GM19455 (cell line): ENCODE data around the gene MSANTD1.

ENCODE experiments used
- ATAC-seq: cut with Tn5 transposase; IDR thresholded peaks from one replicate; pipeline ENCODE4 v1.9.1; 2021; ENCODE audit not compliant: unreplicated experiment

Gene MSANTD1

GRCh38 chr4:3232001-3232400 is 17.0 kb upstream of the MSANTD1 start:
- no peak for ATAC-seq

- no peak for ATAC-seq
These were observed 16.1 kb upstream of the MSANTD1 start for GRCh38 chr4:3232871-3233271.

- ATAC-seq: no peak
These were observed 15.4 kb upstream of the MSANTD1 start for GRCh38 chr4:3233391-3234071.

- ATAC-seq: no peak
These were observed 14.6 kb upstream of the MSANTD1 start for GRCh38 chr4:3234171-3235029.

GRCh38 chr4:3235030-3235345 is 14.0 kb upstream of the MSANTD1 start:
- ATAC-seq: no peak

GRCh38 chr4:3235581-3235980 is 13.4 kb upstream of the MSANTD1 start:
- no peak for ATAC-seq

GRCh38 chr4:3236326-3236878 is 12.6 kb upstream of the MSANTD1 start:
- ATAC-seq: no peak

GRCh38 chr4:3237266-3237665 is 11.7 kb upstream of the MSANTD1 start:
- ATAC-seq: no peak

- no peak for ATAC-seq
These were observed 11.0 kb upstream of the MSANTD1 start for GRCh38 chr4:3237712-3238560.

GRCh38 chr4:3238721-3239120 is 10.2 kb upstream of the MSANTD1 start:
- no peak for ATAC-seq

- no peak for ATAC-seq
These were observed 9.7 kb upstream of the MSANTD1 start for GRCh38 chr4:3239303-3239702.

- no peak for ATAC-seq
These were observed 8.7 kb upstream of the MSANTD1 start for GRCh38 chr4:3239998-3240920.

- ATAC-seq: no peak
These were observed 7.9 kb upstream of the MSANTD1 start for GRCh38 chr4:3240936-3241522.

- no peak for ATAC-seq
These were observed 6.9 kb upstream of the MSANTD1 start for GRCh38 chr4:3241898-3242524.

- no peak for ATAC-seq
These were observed 5.7 kb upstream of the MSANTD1 start for GRCh38 chr4:3243136-3243780.

- no peak for ATAC-seq
These were observed 5.0 kb upstream of the MSANTD1 start for GRCh38 chr4:3244002-3244401.

GRCh38 chr4:3244747-3245146 is 4.2 kb upstream of the MSANTD1 start:
- ATAC-seq: no peak

GRCh38 chr4:3245676-3246075 is 3.3 kb upstream of the MSANTD1 start:
- no peak for ATAC-seq
